Cardiac atrium fibroblast (primary cell): ENCODE measurements around the gene CISD3. TPM values are rescaled to one million over a fixed set of nuclear protein-coding genes. Genes with fewer than 3 reads are reported as not detected.

Source experiments
- total RNA-seq: library from RNA; depleted of rRNA; stranded (reverse); fragments of >200 nt; gene quantifications from 2 replicates; pipeline ENCODE4 v1.2.3, GENCODE V29; 2015

Gene CISD3
- total RNA-seq, result 5.8 and 19.0 TPM in 2 replicates

GRCh38 chr17:38729886-38730525 lies at the start of gene CISD3:
Gene CISD3, plus strand, starts transcription at chr17:38730341. Its CDS starts 18 bp downstream, at chr17:38730359.

DNA sequence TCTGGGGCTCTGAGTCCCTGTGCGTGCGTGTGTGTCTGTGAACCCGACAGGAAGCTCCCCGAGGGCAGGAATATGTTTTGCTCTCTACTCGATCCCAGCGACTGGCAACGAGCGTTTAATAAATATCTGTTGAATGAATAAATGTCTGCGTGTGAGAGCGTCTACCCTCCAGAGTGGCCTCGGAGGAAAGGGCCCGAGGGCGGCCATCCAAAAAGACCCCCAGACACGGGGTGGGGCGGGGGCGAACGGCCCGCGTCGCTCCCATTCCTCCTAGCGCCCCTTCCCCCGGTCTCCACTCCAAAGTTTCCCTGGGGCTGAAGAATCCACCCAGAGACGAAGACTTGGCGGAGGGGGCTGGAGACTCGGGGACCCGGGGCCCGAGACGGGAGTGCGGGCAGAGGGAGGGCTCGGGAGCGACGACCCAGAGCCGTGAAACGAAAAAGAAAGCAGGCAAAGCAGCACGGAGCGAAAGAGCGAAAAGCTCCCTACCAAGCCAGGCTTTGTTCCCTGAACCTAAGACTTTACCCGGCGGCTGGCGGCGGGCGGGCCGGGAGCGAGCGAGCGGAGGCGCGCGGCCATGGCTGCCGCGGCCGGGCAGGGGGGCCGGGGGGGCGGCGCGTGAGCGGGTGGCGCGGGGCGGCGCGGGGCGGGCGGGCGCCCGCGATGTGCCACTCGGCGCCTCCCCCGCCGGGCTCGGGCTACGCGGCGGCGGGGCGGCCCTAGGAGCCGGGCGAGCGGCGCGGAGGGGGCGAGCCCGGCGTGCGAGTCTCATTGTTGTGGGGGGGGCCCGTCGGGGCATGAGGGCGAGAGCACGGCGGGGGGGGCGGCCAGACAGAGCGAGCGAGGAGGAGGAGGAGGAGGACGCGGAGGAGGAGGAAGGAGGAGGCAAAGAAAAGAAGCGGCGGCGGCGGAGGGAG lies 25.3 kb upstream of the CISD3 start, which contains the start of gene MLLT6:
TSS of gene MLLT6 (plus strand) at position 668 of the 917 bp plus-strand sequence. CDS start 360 bp downstream, outside the sequence.

DNA sequence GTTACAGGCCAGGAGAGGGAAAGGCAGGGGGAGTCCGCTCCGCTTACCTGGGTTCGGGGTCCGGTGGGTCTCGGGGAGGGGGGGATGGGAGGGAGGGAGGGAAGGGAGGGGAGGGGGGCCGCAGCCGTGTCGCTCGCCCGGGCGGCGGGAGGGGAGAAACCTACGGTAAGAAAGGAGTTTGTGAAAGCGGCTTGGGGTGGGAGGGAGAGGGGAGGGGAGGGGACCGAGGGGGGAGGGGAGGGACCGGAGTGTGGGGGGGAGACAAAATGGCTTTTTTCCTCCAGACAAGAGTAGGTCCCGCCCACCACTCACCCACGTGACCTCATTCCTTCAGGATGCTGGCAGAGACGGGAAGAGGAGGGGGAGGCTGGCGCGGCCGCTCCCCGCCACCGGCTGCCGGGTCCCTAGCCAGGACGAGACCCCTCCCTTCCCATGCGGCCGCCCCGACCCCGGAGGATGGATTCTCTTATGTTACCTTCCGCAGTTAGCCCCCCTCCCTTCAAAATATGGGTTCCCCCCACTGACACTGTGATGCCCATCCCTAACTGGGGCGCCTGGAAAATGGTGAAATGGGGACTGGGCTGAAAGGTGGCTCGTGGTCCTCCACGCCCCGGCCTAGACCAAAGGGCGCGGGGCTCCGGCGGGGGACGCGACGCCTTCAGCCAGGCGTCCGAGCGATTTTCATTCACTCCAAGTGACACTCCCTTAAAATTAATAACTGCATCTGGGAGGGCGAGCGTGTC lies 18.2 kb downstream of the CISD3 start, which contains the start of gene PCGF2:
TSS of gene PCGF2 (minus strand) at position 188 of the 743 bp plus-strand sequence. CDS start 7,934 bp downstream, outside the sequence.

GRCh38 chr17:38752308-38753070 lies 22.3 kb downstream of the CISD3 start, which contains the start of gene PSMB3:
Gene PSMB3, plus strand, starts transcription at chr17:38752741. Its CDS starts 86 bp downstream, at chr17:38752827.

Other genes starting within 250 kb of the CISD3 start
- gene SRCIN1, start 124.4 kb upstream of the CISD3 start, total RNA-seq, result not detected in 2 replicates
- gene EPOP, start 55.4 kb upstream of the CISD3 start, total RNA-seq, result 5.0 and 8.1 TPM in 2 replicates
- 13.3 and 17.1 TPM in 2 replicates for gene MLLT6, start 25.1 kb upstream of the CISD3 start, total RNA-seq
- 2.9 and 4.7 TPM in 2 replicates for gene PCGF2, start 18.0 kb downstream of the CISD3 start, total RNA-seq
- 158 and 179 TPM in 2 replicates for gene PSMB3, start 22.4 kb downstream of the CISD3 start, total RNA-seq
- 53.4 and 55.6 TPM in 2 replicates for gene PIP4K2B, start 69.2 kb downstream of the CISD3 start, total RNA-seq
- gene CWC25, start 95.0 kb downstream of the CISD3 start, total RNA-seq, result 5.2 and 13.5 TPM in 2 replicates
- gene RPL23, start 123.4 kb downstream of the CISD3 start, total RNA-seq, result 1,484 and 1,693 TPM in 2 replicates
- 327 and 332 TPM in 2 replicates for gene LASP1, start 139.7 kb downstream of the CISD3 start, total RNA-seq
- gene FBXO47, start 237.1 kb downstream of the CISD3 start, total RNA-seq, result not detected in 2 replicates